22Rv1 (cell line): ENCODE measurements around the gene GNB1.

Experiments used
- H3K27ac ChIP-seq: fragments of 450-650 bp; 2 replicates; pipeline ENCODE4 v1.5.1; 2017
- CTCF ChIP-seq: fragments of 450-650 bp; IDR thresholded peaks from 2 replicates; pipeline ENCODE4 v1.5.1; 2017; ENCODE audit warnings: mild to moderate bottlenecking
- ZFX ChIP-seq: fragments of 450-650 bp; IDR thresholded peaks from 2 replicates; pipeline ENCODE4 v1.6.1; 2017; ENCODE audit warnings: antibody characterized with exemption, borderline replicate concordance

Gene GNB1

GRCh38 chr1:1756661-1757421 lies 134.0 kb downstream of the GNB1 start:
- H3K27ac ChIP-seq, result peak overlapping the region; percentile 81; the same call in 1 of the 2 replicates
- TF ChIP-seq ZFX (no peak), CTCF (no peak)

GRCh38 chr1:1755852-1756251 lies 135.0 kb downstream of the GNB1 start:
- TF ChIP-seq CTCF (no peak), ZFX (no peak)
- no peak overlapping the region for H3K27ac ChIP-seq

GRCh38 chr1:1755426-1755825 lies 135.5 kb downstream of the GNB1 start:
- no peak for TF ChIP-seq CTCF
- no peak for TF ChIP-seq ZFX
- H3K27ac ChIP-seq, result no peak overlapping the region

- H3K27ac ChIP-seq, result no peak overlapping the region
- no peak for TF ChIP-seq CTCF
- no peak for TF ChIP-seq ZFX
Measured at GRCh38 chr1:1754051-1754815, 136.7 kb downstream of the GNB1 start.

GRCh38 chr1:1753607-1754005 lies 137.3 kb downstream of the GNB1 start:
- no peak overlapping the region for H3K27ac ChIP-seq
- TF ChIP-seq ZFX (no peak), CTCF (no peak)

GRCh38 chr1:1752636-1753606 lies 138.0 kb downstream of the GNB1 start:
- no peak overlapping the region for H3K27ac ChIP-seq
- TF ChIP-seq ZFX (no peak), CTCF (no peak)
